Measurements from ENCODE around the gene PDIA4.

Gene PDIA4

GRCh38 chr7:148975896-148976295 is 52.4 kb downstream of the PDIA4 start:
- Histone ChIP-seq H3K4me2 (ENCODE audit: low read depth, low read length, poor library complexity, severe bottlenecking) (no peak overlapping the region), H3K79me2 (ENCODE audit: insufficient read depth, low read length) (no peaks in the 10 kb centered on the region), H3K4me3 (ENCODE audit: insufficient read depth, low read length, poor library complexity, severe bottlenecking) (no peak overlapping the region), H3K9ac (ENCODE audit: low read length) (no peak overlapping the region), H2AFZ (ENCODE audit: low read depth, low read length, severe bottlenecking) (no peak overlapping the region), H3K9me3 (ENCODE audit: insufficient read depth, low read length) (no peaks in the 10 kb centered on the region), H3K27ac (ENCODE audit: low read depth, low read length) (no peak overlapping the region), H3K27me3 (ENCODE audit: low read length) (no peaks in the 10 kb centered on the region), H4K20me1 (ENCODE audit: low read depth, low read length) (no peaks in the 10 kb centered on the region), H3K36me3 (ENCODE audit: low read length) (no peaks in the 10 kb centered on the region), H3F3A (ENCODE audit: insufficient read depth) (no peaks in the 10 kb centered on the region), H3K9me2 (replicated peaks; ENCODE audit: insufficient read depth, low read length) (no peaks in the 10 kb centered on the region)
- TF ChIP-seq EZH2phosphoT487 (conservative IDR thresholded peaks at IDR 0.05; ENCODE audit: low read length) (no peak), CTCF (IDR thresholded peaks at IDR 0.05; ENCODE audit: insufficient read depth, low read length, poor library complexity, severe bottlenecking) (no peak)

- Histone ChIP-seq H3K27ac (ENCODE audit: low read depth, low read length) (no peak overlapping the region), H2AFZ (ENCODE audit: low read depth, low read length, severe bottlenecking) (no peak overlapping the region), H3K27me3 (ENCODE audit: low read length) (no peaks in the 10 kb centered on the region), H3K79me2 (ENCODE audit: insufficient read depth, low read length) (no peaks in the 10 kb centered on the region), H3K4me2 (ENCODE audit: low read depth, low read length, poor library complexity, severe bottlenecking) (no peak overlapping the region), H3K36me3 (ENCODE audit: low read length) (no peaks in the 10 kb centered on the region), H3K9ac (ENCODE audit: low read length) (no peak overlapping the region), H4K20me1 (ENCODE audit: low read depth, low read length) (no peaks in the 10 kb centered on the region), H3K4me3 (ENCODE audit: insufficient read depth, low read length, poor library complexity, severe bottlenecking) (no peak overlapping the region), H3F3A (ENCODE audit: insufficient read depth) (no peaks in the 10 kb centered on the region), H3K9me2 (replicated peaks; ENCODE audit: insufficient read depth, low read length) (no peaks in the 10 kb centered on the region), H3K9me3 (ENCODE audit: insufficient read depth, low read length) (no peaks in the 10 kb centered on the region)
- TF ChIP-seq CTCF (IDR thresholded peaks at IDR 0.05; ENCODE audit: insufficient read depth, low read length, poor library complexity, severe bottlenecking) (no peak), EZH2phosphoT487 (conservative IDR thresholded peaks at IDR 0.05; ENCODE audit: low read length) (no peak)
Measured at GRCh38 chr7:148973256-148973655, 55.0 kb downstream of the PDIA4 start.

GRCh38 chr7:148972375-148972774 is 55.9 kb downstream of the PDIA4 start:
- H3K27me3 ChIP-seq (ENCODE audit: low read length) = no peaks in the 10 kb centered on the region

More at GRCh38 chr7:148972375-148972774, 55.9 kb downstream of the PDIA4 start:
- Histone ChIP-seq H4K20me1 (ENCODE audit: low read depth, low read length) (no peaks in the 10 kb centered on the region), H3K4me3 (ENCODE audit: insufficient read depth, low read length, poor library complexity, severe bottlenecking) (no peak overlapping the region), H3F3A (ENCODE audit: insufficient read depth) (no peaks in the 10 kb centered on the region), H3K27ac (ENCODE audit: low read depth, low read length) (no peak overlapping the region), H3K9me2 (replicated peaks; ENCODE audit: insufficient read depth, low read length) (no peaks in the 10 kb centered on the region), H3K9me3 (ENCODE audit: insufficient read depth, low read length) (no peaks in the 10 kb centered on the region), H2AFZ (ENCODE audit: low read depth, low read length, severe bottlenecking) (no peak overlapping the region), H3K79me2 (ENCODE audit: insufficient read depth, low read length) (no peaks in the 10 kb centered on the region), H3K36me3 (ENCODE audit: low read length) (no peaks in the 10 kb centered on the region), H3K4me2 (ENCODE audit: low read depth, low read length, poor library complexity, severe bottlenecking) (no peak overlapping the region), H3K9ac (ENCODE audit: low read length) (no peak overlapping the region)
- TF ChIP-seq EZH2phosphoT487 (conservative IDR thresholded peaks at IDR 0.05; ENCODE audit: low read length) (no peak), CTCF (IDR thresholded peaks at IDR 0.05; ENCODE audit: insufficient read depth, low read length, poor library complexity, severe bottlenecking) (no peak)

Data from SU-DHL-6 (cell line).